GM23338 (cell line): Measurements from ENCODE around the gene SFMBT2.

ENCODE experiments used
- CREB1 ChIP-seq: fragments of 250-450 bp; sonication (Bioruptor Pico); IDR thresholded peaks from 2 replicates; pipeline ENCODE4 v1.5.0; 2020; ENCODE audit warnings: low read depth, mild to moderate bottlenecking, moderate library complexity
- CTCF ChIP-seq, 2 experiments: fragments of 200-600 bp in 1 of 2; sonication (generic) in 1 of 2; conservative IDR thresholded peaks; 2 replicates each; pipeline versions ENCODE4 v1.5.1 to v1.6.1; 2016 to 2017; ENCODE audit warnings: antibody characterized with exemption in 2 of 2, low read depth in 2 of 2, mild to moderate bottlenecking in 2 of 2, moderate library complexity in 1 of 2
- ETS1 ChIP-seq: IDR thresholded peaks from 2 replicates; pipeline ENCODE4 v1.6.1; 2016; ENCODE audit warnings: antibody characterized with exemption
- EZH2 ChIP-seq: fragments of 200-600 bp; sonication (generic); IDR thresholded peaks from one replicate; pipeline ENCODE4 v1.8.0; 2017; ENCODE audit warnings: antibody characterized with exemption, mild to moderate bottlenecking, low read depth; ENCODE audit not compliant: unreplicated experiment
- EZH2phosphoT487 ChIP-seq: fragments of 200-600 bp; sonication (generic); IDR thresholded peaks from one replicate; pipeline ENCODE4 v1.8.1; 2018; ENCODE audit warnings: antibody characterized with exemption; ENCODE audit not compliant: unreplicated experiment
- JUNB ChIP-seq: IDR thresholded peaks from one replicate; pipeline ENCODE4 v1.6.1; 2016; ENCODE audit warnings: antibody characterized with exemption; ENCODE audit not compliant: unreplicated experiment
- POLR2AphosphoS5 ChIP-seq: IDR thresholded peaks from 2 replicates; pipeline ENCODE4 v1.6.1; 2016; ENCODE audit warnings: antibody characterized with exemption, low read depth
- REST ChIP-seq: IDR thresholded peaks from one replicate; pipeline ENCODE4 v1.6.1; 2018; ENCODE audit warnings: antibody characterized with exemption; ENCODE audit not compliant: unreplicated experiment
- ZNF114 ChIP-seq: fragments of 250-450 bp; sonication (Bioruptor Pico); IDR thresholded peaks from 2 replicates; pipeline ENCODE4 v1.5.0; 2020; ENCODE audit warnings: mild to moderate bottlenecking, moderate library complexity
- ZNF331 ChIP-seq: fragments of 250-450 bp; sonication (Bioruptor Pico); IDR thresholded peaks from 2 replicates; pipeline ENCODE4 v1.5.0; 2020; ENCODE audit warnings: low read depth, mild to moderate bottlenecking, moderate library complexity
- ZNF462 ChIP-seq: fragments of 250-450 bp; sonication (Bioruptor Pico); IDR thresholded peaks from 2 replicates; pipeline ENCODE4 v1.5.0; 2020; ENCODE audit warnings: mild to moderate bottlenecking, moderate library complexity

GRCh38 chr10:7189909-7190308 is 220.9 kb downstream of the SFMBT2 start:
- TF ChIP-seq CTCF (conservative IDR thresholded peaks at IDR 0.05; ENCODE audit: low read depth in 2 of 2) (no peak), EZH2 (no peak), POLR2AphosphoS5 (no peak), REST (no peak), CREB1 (CRISPR knock-in tag) (no peak), EZH2phosphoT487 (no peak), ZNF114 (no peak), JUNB (no peak), ETS1 (no peak), ZNF331 (CRISPR knock-in tag) (no peak), ZNF462 (CRISPR knock-in tag) (no peak)
